ENCODE results near the gene LRP5.
"Not testable (repeated sequence)": the region's sequence is repeated elsewhere in the genome, so short reads cannot be mapped to it uniquely, and the experiment has no call there.

DNA sequence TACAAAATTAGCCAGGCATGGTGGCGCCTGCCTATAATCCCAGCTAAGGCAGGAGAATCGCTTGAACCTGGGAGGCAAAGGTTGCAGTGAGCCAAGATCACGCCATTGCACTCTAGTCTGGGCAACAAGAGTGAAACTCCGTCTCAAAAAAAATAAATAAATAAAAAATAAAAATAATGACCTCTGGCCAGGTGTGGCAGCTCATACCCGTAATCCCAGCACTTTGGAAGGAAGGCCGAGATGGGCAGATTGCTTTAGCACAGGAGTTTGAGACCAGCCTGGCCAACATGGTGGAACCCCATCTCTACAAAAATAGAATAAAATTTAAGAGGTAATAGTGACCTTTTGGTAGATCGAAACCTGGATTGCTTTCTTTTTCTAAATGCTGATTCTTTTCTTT is 88.2 kb downstream of the LRP5 start:
- TF ChIP-seq, protein P1, sequence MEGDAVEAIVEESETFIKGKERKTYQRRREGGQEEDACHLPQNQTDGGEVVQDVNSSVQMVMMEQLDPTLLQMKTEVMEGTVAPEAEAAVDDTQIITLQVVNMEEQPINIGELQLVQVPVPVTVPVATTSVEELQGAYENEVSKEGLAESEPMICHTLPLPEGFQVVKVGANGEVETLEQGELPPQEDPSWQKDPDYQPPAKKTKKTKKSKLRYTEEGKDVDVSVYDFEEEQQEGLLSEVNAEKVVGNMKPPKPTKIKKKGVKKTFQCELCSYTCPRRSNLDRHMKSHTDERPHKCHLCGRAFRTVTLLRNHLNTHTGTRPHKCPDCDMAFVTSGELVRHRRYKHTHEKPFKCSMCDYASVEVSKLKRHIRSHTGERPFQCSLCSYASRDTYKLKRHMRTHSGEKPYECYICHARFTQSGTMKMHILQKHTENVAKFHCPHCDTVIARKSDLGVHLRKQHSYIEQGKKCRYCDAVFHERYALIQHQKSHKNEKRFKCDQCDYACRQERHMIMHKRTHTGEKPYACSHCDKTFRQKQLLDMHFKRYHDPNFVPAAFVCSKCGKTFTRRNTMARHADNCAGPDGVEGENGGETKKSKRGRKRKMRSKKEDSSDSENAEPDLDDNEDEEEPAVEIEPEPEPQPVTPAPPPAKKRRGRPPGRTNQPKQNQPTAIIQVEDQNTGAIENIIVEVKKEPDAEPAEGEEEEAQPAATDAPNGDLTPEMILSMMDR (IDR thresholded peaks at IDR 0.05; ENCODE audit: low read depth, low read length, poor library complexity, severe bottlenecking), result not testable (repeated sequence)
- TF ChIP-seq EZH2phosphoT487 (IDR thresholded peaks at IDR 0.05; ENCODE audit: borderline replicate concordance, low read length), result not testable (repeated sequence)
